GM13976 (cell line): ENCODE measurements around the gene KIR3DL2.
"Not testable (repeated sequence)": the region's sequence is repeated elsewhere in the genome, so short reads cannot be mapped to it uniquely, and the experiment has no call there.

Experiments used
- DNase-seq: peaks from one replicate; pipeline ENCODE4 v3.0.0; 2012; ENCODE audit warnings: low spot score
- in situ Hi-C: fragments of 300-500 bp; cut with MboI; formaldehyde crosslinking; loops from one replicate; pipeline ENCODE4 v1.12.0; 2022; ENCODE audit warnings: low sequenced_read_pairs, mixed read lengths, inconsistent platforms; ENCODE audit not compliant: unreplicated experiment
- TF ChIP-seq, protein P1 (sequence below): IDR thresholded peaks from 2 replicates; pipeline ENCODE4 v1.5.1; 2012; ENCODE audit warnings: borderline replicate concordance, mild to moderate bottlenecking; ENCODE audit not compliant: insufficient read depth; ENCODE audit errors: extremely low read depth, missing control alignments, control extremely low read depth

KIR3DL2 gene

DNA sequence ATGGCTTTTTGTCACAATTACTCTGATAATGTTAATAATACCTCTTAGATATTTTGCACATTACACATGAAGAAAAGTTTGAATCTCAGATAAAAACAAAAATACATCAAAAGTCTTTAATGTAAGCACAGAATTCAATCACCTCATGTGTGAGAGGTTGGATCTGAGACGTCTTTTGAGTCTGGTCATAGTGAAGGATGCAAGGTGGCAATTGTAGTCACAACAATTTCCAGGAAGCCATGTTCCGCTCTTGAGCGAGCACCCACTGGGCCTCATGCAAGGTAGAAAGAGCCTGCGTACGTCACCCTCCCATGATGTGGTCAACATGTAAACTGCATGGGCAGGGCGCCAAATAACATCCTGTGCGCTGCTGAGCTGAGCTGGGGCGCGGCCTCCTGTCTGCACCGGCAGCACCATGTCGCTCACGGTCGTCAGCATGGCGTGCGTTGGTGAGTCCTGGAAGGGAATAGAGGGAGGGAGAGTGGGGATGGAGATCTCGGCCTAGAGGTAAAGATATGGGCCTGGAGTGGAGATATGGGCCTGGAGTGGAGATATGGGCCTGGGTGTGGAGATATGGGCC is at the start of gene KIR3DL2:
TSS of gene KIR3DL2 (plus strand) at position 383 of the 580 bp plus-strand sequence. CDS start at position 416, 33 bp downstream.
- in situ Hi-C loops, result not testable (repeated sequence)

DNA sequence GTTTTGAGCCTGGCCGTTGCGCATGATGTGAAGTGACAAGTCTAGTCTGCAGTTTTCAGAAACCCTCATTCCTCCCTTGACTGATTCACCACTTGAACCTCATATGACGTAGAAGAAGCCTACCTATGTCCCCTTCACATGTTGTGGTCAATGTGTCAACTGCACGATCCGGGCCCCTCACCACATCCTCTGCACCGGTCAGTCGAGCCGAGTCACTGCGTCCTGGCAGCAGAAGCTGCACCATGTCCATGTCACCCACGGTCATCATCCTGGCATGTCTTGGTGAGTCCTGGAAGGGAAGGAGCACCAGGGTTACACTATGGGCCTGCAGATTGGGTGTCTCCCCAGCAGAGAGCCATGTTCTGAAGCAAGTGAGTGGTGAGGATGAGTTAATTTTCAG is 46.8 kb upstream of the KIR3DL2 start, which contains the start of gene KIR2DL4:
TSS of gene KIR2DL4 (plus strand) at position 201 of the 400 bp plus-strand sequence. CDS start at position 243, 42 bp downstream.
- no peak for DNase-seq
- TF ChIP-seq, protein P1, sequence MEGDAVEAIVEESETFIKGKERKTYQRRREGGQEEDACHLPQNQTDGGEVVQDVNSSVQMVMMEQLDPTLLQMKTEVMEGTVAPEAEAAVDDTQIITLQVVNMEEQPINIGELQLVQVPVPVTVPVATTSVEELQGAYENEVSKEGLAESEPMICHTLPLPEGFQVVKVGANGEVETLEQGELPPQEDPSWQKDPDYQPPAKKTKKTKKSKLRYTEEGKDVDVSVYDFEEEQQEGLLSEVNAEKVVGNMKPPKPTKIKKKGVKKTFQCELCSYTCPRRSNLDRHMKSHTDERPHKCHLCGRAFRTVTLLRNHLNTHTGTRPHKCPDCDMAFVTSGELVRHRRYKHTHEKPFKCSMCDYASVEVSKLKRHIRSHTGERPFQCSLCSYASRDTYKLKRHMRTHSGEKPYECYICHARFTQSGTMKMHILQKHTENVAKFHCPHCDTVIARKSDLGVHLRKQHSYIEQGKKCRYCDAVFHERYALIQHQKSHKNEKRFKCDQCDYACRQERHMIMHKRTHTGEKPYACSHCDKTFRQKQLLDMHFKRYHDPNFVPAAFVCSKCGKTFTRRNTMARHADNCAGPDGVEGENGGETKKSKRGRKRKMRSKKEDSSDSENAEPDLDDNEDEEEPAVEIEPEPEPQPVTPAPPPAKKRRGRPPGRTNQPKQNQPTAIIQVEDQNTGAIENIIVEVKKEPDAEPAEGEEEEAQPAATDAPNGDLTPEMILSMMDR, result no peak
- in situ Hi-C loops, result no loop called here

More for the DNA sequence above, at the start of gene KIR3DL2:
- DNase-seq, result not testable (repeated sequence)

DNA sequence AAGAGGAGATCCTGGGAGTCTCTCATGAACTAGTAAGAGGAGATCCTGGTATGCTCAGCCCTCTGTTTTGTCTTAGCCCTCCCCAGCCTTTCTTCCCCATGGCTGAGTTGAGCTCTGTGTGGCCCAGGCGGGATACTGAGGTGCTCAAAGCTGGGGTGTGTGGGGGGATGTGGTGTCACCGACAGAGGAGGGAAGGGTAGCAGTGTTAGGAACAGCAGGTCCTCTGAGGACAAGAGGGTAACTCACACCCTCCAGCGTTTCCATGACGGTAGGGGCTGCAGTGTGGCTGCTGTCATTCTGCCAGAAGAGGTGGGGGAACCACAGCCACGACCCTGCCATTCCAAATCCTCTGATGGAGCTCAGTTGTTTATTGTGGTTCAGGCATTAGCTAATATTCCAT is 46.1 kb upstream of the KIR3DL2 start:
- in situ Hi-C loops, result no loop called here
- TF ChIP-seq, protein P1, result no peak
- no peak for DNase-seq

DNA sequence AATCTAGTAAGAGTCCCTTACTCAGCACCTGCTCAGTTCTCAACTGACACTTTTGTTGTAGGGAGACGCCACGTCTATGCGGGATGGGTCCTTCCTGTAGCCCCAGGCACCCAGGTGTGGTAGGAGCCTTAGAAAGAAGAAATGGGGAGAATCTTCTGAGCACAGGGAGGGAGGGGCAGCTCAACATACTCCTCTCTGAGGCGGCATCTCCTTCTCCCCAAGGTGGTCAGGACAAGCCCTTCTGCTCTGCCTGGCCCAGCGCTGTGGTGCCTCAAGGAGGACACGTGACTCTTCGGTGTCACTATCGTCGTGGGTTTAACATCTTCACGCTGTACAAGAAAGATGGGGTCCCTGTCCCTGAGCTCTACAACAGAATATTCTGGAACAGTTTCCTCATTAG is 45.7 kb upstream of the KIR3DL2 start:
- in situ Hi-C loops, result no loop called here
- TF ChIP-seq, protein P1, result no peak
- no peak for DNase-seq

DNA sequence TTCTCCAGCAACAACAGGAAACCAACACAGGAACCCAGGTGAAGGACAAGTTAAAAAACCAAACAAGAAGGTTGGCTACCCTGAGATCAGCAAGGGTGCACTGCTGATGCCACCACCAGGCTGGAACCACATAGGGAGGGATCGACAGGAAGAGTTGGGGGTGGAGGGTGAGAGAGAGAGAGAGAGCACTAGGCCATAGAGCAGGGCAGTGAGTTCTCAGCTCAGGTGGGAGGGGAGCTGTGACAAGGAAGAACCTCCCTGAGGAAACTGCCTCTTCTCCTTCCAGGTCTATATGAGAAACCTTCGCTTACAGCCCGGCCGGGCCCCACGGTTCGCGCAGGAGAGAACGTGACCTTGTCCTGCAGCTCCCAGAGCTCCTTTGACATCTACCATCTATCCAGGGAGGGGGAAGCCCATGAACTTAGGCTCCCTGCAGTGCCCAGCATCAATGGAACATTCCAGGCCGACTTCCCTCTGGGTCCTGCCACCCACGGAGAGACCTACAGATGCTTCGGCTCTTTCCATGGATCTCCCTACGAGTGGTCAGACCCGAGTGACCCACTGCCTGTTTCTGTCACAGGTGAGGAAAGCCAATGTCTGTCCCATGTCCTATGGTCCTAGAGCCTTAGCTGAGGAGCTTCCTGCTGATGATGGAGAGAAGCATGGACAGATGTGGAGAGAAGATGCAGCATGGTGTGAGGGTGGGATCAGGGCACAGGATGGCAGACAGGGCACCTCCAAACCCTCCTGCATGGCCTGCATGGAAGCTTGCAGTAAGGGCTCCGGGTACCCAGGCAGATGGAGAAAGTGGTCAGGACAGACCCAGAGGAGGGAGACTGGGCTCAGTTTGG is 44.4 kb upstream of the KIR3DL2 start:
- DNase-seq, result no peak
- TF ChIP-seq, protein P1, result no peak
- in situ Hi-C loops, result no loop called here

DNA sequence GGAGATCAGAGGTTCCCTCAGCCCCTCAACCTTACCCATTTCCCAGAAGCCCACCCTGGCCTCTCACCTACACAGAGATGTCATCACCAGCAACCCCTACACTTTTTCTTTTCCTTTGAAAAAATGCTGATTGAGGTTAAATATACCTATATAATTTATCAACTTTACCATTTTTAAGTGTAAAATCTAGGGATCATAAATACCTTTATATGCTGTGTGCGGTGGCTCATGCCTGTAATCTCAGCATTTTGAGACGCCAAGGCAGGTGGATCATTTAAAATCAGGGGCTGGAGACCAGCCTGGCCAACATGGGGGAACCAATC is 43.8 kb upstream of the KIR3DL2 start:
- in situ Hi-C loops, result no loop called here
- TF ChIP-seq, protein P1, result no peak
- DNase-seq, result no peak

DNA sequence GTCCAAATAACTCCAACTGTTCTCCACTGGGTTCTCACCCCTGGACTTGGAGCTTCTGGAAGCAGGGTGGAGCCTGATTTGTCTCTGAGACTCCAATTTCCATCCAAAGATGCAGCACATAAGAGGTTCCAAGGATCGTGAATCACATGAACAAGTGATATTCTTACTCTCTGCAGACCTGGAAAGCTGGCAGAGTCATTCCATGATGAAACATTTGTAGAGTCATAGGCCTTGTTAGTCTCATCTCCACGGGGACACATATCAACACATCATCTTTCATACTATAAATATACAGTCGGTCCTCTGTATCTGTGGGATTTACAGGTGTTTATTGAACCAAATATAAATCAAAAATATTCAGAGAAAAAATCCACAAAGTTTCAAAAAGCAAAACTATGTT is 35.7 kb upstream of the KIR3DL2 start:
- DNase-seq, in situ Hi-C loops: not testable (repeated sequence)

DNA sequence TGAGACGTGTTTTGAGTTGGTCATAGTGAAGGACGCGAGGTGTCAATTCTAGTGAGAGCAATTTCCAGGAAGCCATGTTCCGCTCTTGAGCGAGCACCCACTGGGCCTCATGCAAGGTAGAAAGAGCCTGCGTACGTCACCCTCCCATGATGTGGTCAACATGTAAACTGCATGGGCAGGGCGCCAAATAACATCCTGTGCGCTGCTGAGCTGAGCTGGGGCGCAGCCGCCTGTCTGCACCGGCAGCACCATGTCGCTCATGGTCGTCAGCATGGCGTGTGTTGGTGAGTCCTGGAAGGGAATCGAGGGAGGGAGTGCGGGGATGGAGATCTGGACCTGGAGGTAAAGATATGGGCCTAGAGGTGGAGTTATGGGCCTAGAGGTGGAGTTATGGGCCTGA is 34.0 kb upstream of the KIR3DL2 start, which contains the start of gene KIR3DL1:
TSS of gene KIR3DL1 (plus strand) at position 218 of the 400 bp plus-strand sequence.
- in situ Hi-C loops, DNase-seq: not testable (repeated sequence)
